ENCODE results near the gene HMBS.

The HMBS gene

GRCh38 chr11:119067371-119068222 lies 17.1 kb upstream of the HMBS start, which contains the start of gene VPS11:
Gene VPS11 (plus strand): TSS chr11:119067818. CDS start chr11:119067824, 6 bp downstream.
- Histone ChIP-seq H4K8ac (ENCODE audit: low read depth, low read length) (peak within 1 kb of the TSS; percentile 98), H3K36me3 (ENCODE audit: control insufficient read depth in 1 of 2, insufficient read depth in 2 of 2, low read length in 2 of 2) (peaks cover 10 to 16% of the 10 kb centered on the region in 2 experiments), H2AK5ac (ENCODE audit: low read length) (peak within 1 kb of the TSS; percentile 49), H3K4me1 (ENCODE audit: control insufficient read depth in 1 of 2, insufficient read depth in 2 of 2, low read length in 2 of 2) (peaks cover 0 to 6% of the 10 kb centered on the region in 2 experiments), H4K12ac (ENCODE audit: low read depth, low read length) (peak within 1 kb of the TSS; percentile 99), H3K4me2 (ENCODE audit: low read length) (peak within 1 kb of the TSS; percentile 76), H3K14ac (ENCODE audit: low read length) (peak within 1 kb of the TSS; percentile 99), H3K18ac (ENCODE audit: low read length) (peak within 1 kb of the TSS; percentile 95), H3K79me2 (ENCODE audit: control insufficient read depth, insufficient read depth, low read length, poor library complexity) (peaks cover 3% of the 10 kb centered on the region), H2BK12ac (ENCODE audit: low read length) (no peak within 1 kb of the TSS), H3K9me3 (ENCODE audit: insufficient read depth, low read depth, low read length) (no peaks in the 10 kb centered on the region), H3K27me3 (ENCODE audit: insufficient read depth, low read length) (no peaks in the 10 kb centered on the region), H3K4me3 (ENCODE audit: low read depth, low read length) (peak within 1 kb of the TSS; percentile 89), H3K27ac (ENCODE audit: low read depth, low read length) (peak within 1 kb of the TSS; percentile 62), H3K23ac (ENCODE audit: low read length) (no peak within 1 kb of the TSS), H4K91ac (ENCODE audit: low read depth, low read length) (peak within 1 kb of the TSS; percentile 98), H2BK120ac (ENCODE audit: insufficient read depth, low read length, poor library complexity) (peak within 1 kb of the TSS; percentile 93), H3K9ac (ENCODE audit: low read length) (peak within 1 kb of the TSS; percentile 95), H2BK5ac (ENCODE audit: low read depth, low read length, poor library complexity) (peak within 1 kb of the TSS; percentile 89), H3K79me1 (ENCODE audit: low read length) (peaks cover 5% of the 10 kb centered on the region), H2AFZ (ENCODE audit: insufficient read depth, low read length, poor library complexity) (peak within 1 kb of the TSS; percentile 99), H3K4ac (ENCODE audit: low read depth, low read length) (peak within 1 kb of the TSS; percentile 97)
- peak; percentile 97 to 98 for DNase-seq
- WGBS (ENCODE audit: extremely low coverage, insufficient coverage, insufficient read length), result no CpG with 5 or more reads among the region's 49 CpGs

GRCh38 chr11:119077839-119078238 lies 6.8 kb upstream of the HMBS start:
- no peak overlapping the region for H3K27ac ChIP-seq (ENCODE audit: low read depth, low read length)
- H2AK5ac ChIP-seq (ENCODE audit: low read length), result no peak overlapping the region
- H3K79me1 ChIP-seq (ENCODE audit: low read length), result no peaks in the 10 kb centered on the region
- WGBS (ENCODE audit: extremely low coverage, insufficient coverage, insufficient read length), result no CpG with 5 or more reads among the region's 11 CpGs
- no peak overlapping the region for H3K23ac ChIP-seq (ENCODE audit: low read length)
- H3K14ac ChIP-seq (ENCODE audit: low read length), result no peak overlapping the region
- H3K4me3 ChIP-seq (ENCODE audit: low read depth, low read length), result no peak overlapping the region
- no peak overlapping the region for H3K4ac ChIP-seq (ENCODE audit: low read depth, low read length)
- no peak overlapping the region for H2BK12ac ChIP-seq (ENCODE audit: low read length)
- no peak for DNase-seq
- no peaks in the 10 kb centered on the region for H3K27me3 ChIP-seq (ENCODE audit: insufficient read depth, low read length)
- H3K9ac ChIP-seq (ENCODE audit: low read length), result no peak overlapping the region
- no peak overlapping the region for H4K91ac ChIP-seq (ENCODE audit: low read depth, low read length)
- no peaks in the 10 kb centered on the region for H3K9me3 ChIP-seq (ENCODE audit: insufficient read depth, low read depth, low read length)
- no peak overlapping the region for H4K8ac ChIP-seq (ENCODE audit: low read depth, low read length)
- no peak overlapping the region for H4K12ac ChIP-seq (ENCODE audit: low read depth, low read length)
- H3K4me2 ChIP-seq (ENCODE audit: low read length), result no peak overlapping the region
- H2BK5ac ChIP-seq (ENCODE audit: low read depth, low read length, poor library complexity), result no peak overlapping the region
- no peaks in the 10 kb centered on the region for H3K4me1 ChIP-seq (ENCODE audit: control insufficient read depth in 1 of 2, insufficient read depth in 2 of 2, low read length in 2 of 2)
- no peaks in the 10 kb centered on the region for H3K79me2 ChIP-seq (ENCODE audit: control insufficient read depth, insufficient read depth, low read length, poor library complexity)
- H2AFZ ChIP-seq (ENCODE audit: insufficient read depth, low read length, poor library complexity), result no peak overlapping the region
- no peak overlapping the region for H3K18ac ChIP-seq (ENCODE audit: low read length)
- no peak overlapping the region for H2BK120ac ChIP-seq (ENCODE audit: insufficient read depth, low read length, poor library complexity)
- H3K36me3 ChIP-seq (ENCODE audit: control insufficient read depth in 1 of 2, insufficient read depth in 2 of 2, low read length in 2 of 2), result peaks cover 60 to 70% of the 10 kb centered on the region in 2 experiments

- Histone ChIP-seq H3K27ac (ENCODE audit: low read depth, low read length) (no peak overlapping the region), H3K14ac (ENCODE audit: low read length) (no peak overlapping the region), H3K79me2 (ENCODE audit: control insufficient read depth, insufficient read depth, low read length, poor library complexity) (no peaks in the 10 kb centered on the region), H3K9ac (ENCODE audit: low read length) (no peak overlapping the region), H3K4me3 (ENCODE audit: low read depth, low read length) (no peak overlapping the region), H3K4me2 (ENCODE audit: low read length) (no peak overlapping the region), H3K23ac (ENCODE audit: low read length) (no peak overlapping the region), H2AFZ (ENCODE audit: insufficient read depth, low read length, poor library complexity) (no peak overlapping the region), H2BK12ac (ENCODE audit: low read length) (no peak overlapping the region), H2BK5ac (ENCODE audit: low read depth, low read length, poor library complexity) (no peak overlapping the region), H4K12ac (ENCODE audit: low read depth, low read length) (no peak overlapping the region), H3K27me3 (ENCODE audit: insufficient read depth, low read length) (no peaks in the 10 kb centered on the region), H3K79me1 (ENCODE audit: low read length) (no peaks in the 10 kb centered on the region), H3K4me1 (ENCODE audit: control insufficient read depth in 1 of 2, insufficient read depth in 2 of 2, low read length in 2 of 2) (no peaks in the 10 kb centered on the region), H2AK5ac (ENCODE audit: low read length) (no peak overlapping the region), H4K8ac (ENCODE audit: low read depth, low read length) (no peak overlapping the region), H4K91ac (ENCODE audit: low read depth, low read length) (no peak overlapping the region), H2BK120ac (ENCODE audit: insufficient read depth, low read length, poor library complexity) (no peak overlapping the region), H3K9me3 (ENCODE audit: insufficient read depth, low read depth, low read length) (no peaks in the 10 kb centered on the region), H3K36me3 (ENCODE audit: control insufficient read depth in 1 of 2, insufficient read depth in 2 of 2, low read length in 2 of 2) (peaks cover 54 to 62% of the 10 kb centered on the region in 2 experiments), H3K18ac (ENCODE audit: low read length) (no peak overlapping the region), H3K4ac (ENCODE audit: low read depth, low read length) (no peak overlapping the region)
- DNase-seq, result no peak
- no CpG with 5 or more reads among the region's 19 CpGs for WGBS (ENCODE audit: extremely low coverage, insufficient coverage, insufficient read length)
Measured at GRCh38 chr11:119078675-119079420, 5.8 kb upstream of the HMBS start.

GRCh38 chr11:119081682-119082260 lies 2.9 kb upstream of the HMBS start:
- no peak overlapping the region for H2AK5ac ChIP-seq (ENCODE audit: low read length)
- no peak overlapping the region for H3K14ac ChIP-seq (ENCODE audit: low read length)
- H3K79me2 ChIP-seq (ENCODE audit: control insufficient read depth, insufficient read depth, low read length, poor library complexity), result peaks cover 7% of the 10 kb centered on the region
- H3K4me3 ChIP-seq (ENCODE audit: low read depth, low read length), result no peak overlapping the region
- H4K91ac ChIP-seq (ENCODE audit: low read depth, low read length), result no peak overlapping the region
- H3K79me1 ChIP-seq (ENCODE audit: low read length), result peaks cover 10% of the 10 kb centered on the region
- H2BK120ac ChIP-seq (ENCODE audit: insufficient read depth, low read length, poor library complexity), result no peak overlapping the region
- no peak for DNase-seq
- H3K23ac ChIP-seq (ENCODE audit: low read length), result no peak overlapping the region
- no peak overlapping the region for H2BK5ac ChIP-seq (ENCODE audit: low read depth, low read length, poor library complexity)
- peaks cover 7 to 8% of the 10 kb centered on the region in 2 experiments for H3K4me1 ChIP-seq (ENCODE audit: control insufficient read depth in 1 of 2, insufficient read depth in 2 of 2, low read length in 2 of 2)
- no peak overlapping the region for H3K18ac ChIP-seq (ENCODE audit: low read length)
- H4K12ac ChIP-seq (ENCODE audit: low read depth, low read length), result no peak overlapping the region
- no peaks in the 10 kb centered on the region for H3K9me3 ChIP-seq (ENCODE audit: insufficient read depth, low read depth, low read length)
- H4K8ac ChIP-seq (ENCODE audit: low read depth, low read length), result no peak overlapping the region
- H3K9ac ChIP-seq (ENCODE audit: low read length), result no peak overlapping the region
- no peak overlapping the region for H2BK12ac ChIP-seq (ENCODE audit: low read length)
- WGBS (ENCODE audit: extremely low coverage, insufficient coverage, insufficient read length), result no CpG with 5 or more reads among the region's 7 CpGs
- peaks cover 46 to 55% of the 10 kb centered on the region in 2 experiments for H3K36me3 ChIP-seq (ENCODE audit: control insufficient read depth in 1 of 2, insufficient read depth in 2 of 2, low read length in 2 of 2)
- no peak overlapping the region for H2AFZ ChIP-seq (ENCODE audit: insufficient read depth, low read length, poor library complexity)
- H3K27me3 ChIP-seq (ENCODE audit: insufficient read depth, low read length), result no peaks in the 10 kb centered on the region
- H3K4me2 ChIP-seq (ENCODE audit: low read length), result no peak overlapping the region
- no peak overlapping the region for H3K4ac ChIP-seq (ENCODE audit: low read depth, low read length)
- H3K27ac ChIP-seq (ENCODE audit: low read depth, low read length), result no peak overlapping the region

Data from trophoblast cell (in vitro differentiated cells and primary cell).